Thoracic aorta (tissue), 2 donors: ENCODE data around the gene BDH1. TPM values are rescaled to one million over a fixed set of nuclear protein-coding genes. Genes with fewer than 3 reads are reported as not detected.

Experiments
- ATAC-seq: fragments of 150-250 bp; one replicate; pipeline ENCODE4 v1.8.0; 2017; ENCODE audit warnings: low read depth; ENCODE audit not compliant: insufficient number of reproducible peaks, low FRiP score
- DNase-seq: peaks from one replicate; pipeline ENCODE4 v3.0.0-alpha.2; 2020; ENCODE audit warnings: low spot score
- H3K27ac ChIP-seq, 2 donors: fragments of 200-600 bp; sonication (generic); 1 replicate in 1 of 2; 2 replicates in 1 of 2; pipeline ENCODE4 v1.5.1; 2016; ENCODE audit warnings: mild to moderate bottlenecking in 2 of 2, moderate library complexity in 2 of 2
- H3K27me3 ChIP-seq: fragments of 200-600 bp; sonication (generic); replicated peaks from 2 replicates; pipeline ENCODE4 v1.6.0; 2016; ENCODE audit warnings: mild to moderate bottlenecking; ENCODE audit not compliant: insufficient read depth
- H3K36me3 ChIP-seq: fragments of 200-600 bp; sonication (generic); one replicate; pipeline ENCODE4 v1.5.1; 2016
- H3K4me1 ChIP-seq, 2 donors: fragments of 200-600 bp; sonication (generic); 1 replicate in 1 of 2; 2 replicates in 1 of 2; pipeline versions ENCODE4 v1.5.1 to v1.6.0; 2016; ENCODE audit warnings: low read depth in 2 of 2, mild to moderate bottlenecking in 1 of 2; ENCODE audit not compliant: control insufficient read depth in 1 of 2
- H3K4me3 ChIP-seq: fragments of 200-600 bp; sonication (generic); 2 replicates; pipeline ENCODE4 v1.5.1; 2016; ENCODE audit warnings: mild to moderate bottlenecking
- H3K9me3 ChIP-seq: fragments of 200-600 bp; sonication (generic); 2 replicates; pipeline ENCODE4 v1.5.1; 2016
- total RNA-seq, 2 donors: library from RNA; depleted of rRNA; stranded (reverse); fragments of >200 nt; gene quantifications; one replicate each; pipeline versions ENCODE4 v1.1.0 to v1.2.3, GENCODE V29; 2016
- TF ChIP-seq, protein P1 (sequence below): fragments of 200-600 bp; sonication (generic); IDR thresholded peaks from one replicate; pipeline ENCODE4 v1.5.1; 2019; ENCODE audit warnings: antibody characterized with exemption

The BDH1 gene
- total RNA-seq, 2 donors from 2014 or later = 5.3 to 15.4 TPM

DNA sequence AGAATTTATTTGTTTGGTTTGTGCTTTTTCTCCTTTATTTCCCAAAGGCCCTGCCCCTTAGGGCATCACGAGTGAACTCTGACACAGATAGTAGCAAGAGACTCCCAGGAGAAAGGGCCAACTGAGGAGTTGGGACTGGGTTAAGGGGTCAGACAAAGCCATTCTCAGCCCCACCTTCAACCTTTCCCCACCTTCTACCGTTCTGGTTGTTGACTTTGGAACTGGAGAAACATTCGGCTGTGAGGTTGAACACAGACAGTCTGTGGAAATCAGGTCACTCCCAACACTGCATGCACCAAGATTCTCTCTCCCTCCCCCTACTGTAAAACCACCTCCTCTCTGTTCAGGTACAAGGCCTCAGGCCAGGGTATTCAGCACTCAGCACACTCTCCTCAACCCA is 3.9 kb upstream of the BDH1 start:
- H3K27me3 ChIP-seq = no peaks in the 10 kb centered on the region
- ATAC-seq = no peak
- no peak overlapping the region for H3K27ac ChIP-seq
- no peaks in the 10 kb centered on the region for H3K36me3 ChIP-seq
- no peak for DNase-seq
- TF ChIP-seq, protein P1, sequence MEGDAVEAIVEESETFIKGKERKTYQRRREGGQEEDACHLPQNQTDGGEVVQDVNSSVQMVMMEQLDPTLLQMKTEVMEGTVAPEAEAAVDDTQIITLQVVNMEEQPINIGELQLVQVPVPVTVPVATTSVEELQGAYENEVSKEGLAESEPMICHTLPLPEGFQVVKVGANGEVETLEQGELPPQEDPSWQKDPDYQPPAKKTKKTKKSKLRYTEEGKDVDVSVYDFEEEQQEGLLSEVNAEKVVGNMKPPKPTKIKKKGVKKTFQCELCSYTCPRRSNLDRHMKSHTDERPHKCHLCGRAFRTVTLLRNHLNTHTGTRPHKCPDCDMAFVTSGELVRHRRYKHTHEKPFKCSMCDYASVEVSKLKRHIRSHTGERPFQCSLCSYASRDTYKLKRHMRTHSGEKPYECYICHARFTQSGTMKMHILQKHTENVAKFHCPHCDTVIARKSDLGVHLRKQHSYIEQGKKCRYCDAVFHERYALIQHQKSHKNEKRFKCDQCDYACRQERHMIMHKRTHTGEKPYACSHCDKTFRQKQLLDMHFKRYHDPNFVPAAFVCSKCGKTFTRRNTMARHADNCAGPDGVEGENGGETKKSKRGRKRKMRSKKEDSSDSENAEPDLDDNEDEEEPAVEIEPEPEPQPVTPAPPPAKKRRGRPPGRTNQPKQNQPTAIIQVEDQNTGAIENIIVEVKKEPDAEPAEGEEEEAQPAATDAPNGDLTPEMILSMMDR = no peak
- H3K4me1 ChIP-seq = peaks cover 5 to 10% of the 10 kb centered on the region in 2 donors
- no peak overlapping the region for H3K4me3 ChIP-seq
- no peaks in the 10 kb centered on the region for H3K9me3 ChIP-seq

DNA sequence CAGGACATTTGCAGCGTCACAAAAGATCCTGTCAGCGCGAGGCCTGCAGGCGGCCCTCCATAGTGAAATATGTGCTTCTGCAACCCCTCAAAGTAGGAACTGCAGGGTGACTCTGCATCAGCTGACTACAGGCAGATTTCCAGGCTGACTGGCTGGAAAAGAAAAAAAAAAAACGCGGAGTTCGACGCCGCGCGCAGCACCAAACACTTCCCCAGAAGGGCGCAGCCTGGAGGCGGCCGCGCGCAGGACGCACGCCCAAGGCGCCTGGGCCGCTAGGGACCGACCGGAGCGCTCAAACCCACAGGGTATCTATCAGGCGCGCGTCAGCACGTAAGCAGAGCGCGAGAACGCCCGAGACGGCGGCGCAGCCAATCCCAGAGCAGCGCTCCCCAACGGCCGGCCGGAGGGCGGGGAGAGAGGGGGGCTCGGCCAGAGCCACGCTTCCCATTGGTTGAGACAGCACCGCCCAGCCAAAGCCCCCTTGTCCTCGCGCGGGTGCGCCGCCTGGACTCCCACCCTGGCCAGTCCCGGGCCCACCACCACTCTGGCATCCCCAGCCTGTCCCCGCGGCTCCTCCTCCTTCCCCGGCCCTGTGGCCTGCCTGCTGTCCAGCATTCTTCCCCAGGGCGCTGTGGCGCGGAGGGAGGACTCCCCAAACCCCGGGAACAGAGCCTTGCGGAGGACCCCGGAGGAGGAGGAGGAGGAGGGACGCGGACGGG is 1.0 kb downstream of the BDH1 start:
- peak; percentile 95 for ATAC-seq
- DNase-seq = peak; percentile 68
- H3K4me3 ChIP-seq = peak overlapping the region; percentile 87
- TF ChIP-seq, protein P1 = peak; percentile 46
- H3K27ac ChIP-seq = peak overlapping the region; percentile 84 to 96
- peaks cover 8 to 23% of the 10 kb centered on the region in 2 donors for H3K4me1 ChIP-seq
- H3K9me3 ChIP-seq = no peaks in the 10 kb centered on the region
- H3K27me3 ChIP-seq = no peaks in the 10 kb centered on the region
- no peaks in the 10 kb centered on the region for H3K36me3 ChIP-seq

DNA sequence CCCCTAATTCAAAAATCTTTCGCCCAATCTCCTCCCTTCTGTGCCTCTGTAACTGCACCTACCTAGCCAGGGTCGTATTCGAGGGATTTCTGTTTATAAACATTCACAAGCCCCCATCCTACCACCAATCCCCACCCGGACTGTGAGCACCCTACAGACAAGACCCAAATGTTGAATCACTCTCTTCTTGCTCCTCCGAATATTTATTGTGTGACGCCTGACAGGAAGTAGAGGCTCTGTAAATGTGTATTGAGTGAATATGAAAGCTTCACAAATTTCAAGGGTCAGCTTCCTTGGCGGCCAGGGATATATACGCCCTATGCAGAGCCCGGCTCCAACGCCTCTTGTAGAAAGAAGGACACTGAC is 1.6 kb downstream of the BDH1 start:
- peaks cover 8 to 28% of the 10 kb centered on the region in 2 donors for H3K4me1 ChIP-seq
- peak overlapping the region; percentile 87 for H3K4me3 ChIP-seq
- no peaks in the 10 kb centered on the region for H3K27me3 ChIP-seq
- TF ChIP-seq, protein P1 = no peak
- ATAC-seq (no peak), DNase-seq (no peak)
- H3K9me3 ChIP-seq = no peaks in the 10 kb centered on the region
- peak overlapping the region; percentile 84 to 96 for H3K27ac ChIP-seq
- H3K36me3 ChIP-seq = no peaks in the 10 kb centered on the region

DNA sequence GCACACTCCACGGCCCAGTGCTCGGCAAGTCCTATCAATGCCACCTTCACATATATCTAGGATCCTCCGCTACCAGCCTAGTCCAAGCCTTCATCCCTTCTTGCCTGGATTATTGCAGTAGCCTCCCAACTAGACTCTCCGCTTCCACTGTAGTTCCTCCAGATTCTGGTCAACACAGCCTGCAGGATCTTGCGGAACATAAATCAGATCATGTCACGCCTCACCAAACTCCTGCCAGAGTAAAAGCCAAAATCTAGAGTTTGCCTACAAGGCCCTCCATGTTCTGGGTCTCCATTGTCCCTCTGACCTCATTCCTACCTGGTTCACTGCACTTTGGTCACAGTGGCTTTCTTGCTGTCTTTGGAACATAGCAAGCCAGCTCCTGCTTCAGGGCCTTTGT is 3.6 kb downstream of the BDH1 start:
- peaks cover 8 to 29% of the 10 kb centered on the region in 2 donors for H3K4me1 ChIP-seq
- no peak for ATAC-seq

DNA sequence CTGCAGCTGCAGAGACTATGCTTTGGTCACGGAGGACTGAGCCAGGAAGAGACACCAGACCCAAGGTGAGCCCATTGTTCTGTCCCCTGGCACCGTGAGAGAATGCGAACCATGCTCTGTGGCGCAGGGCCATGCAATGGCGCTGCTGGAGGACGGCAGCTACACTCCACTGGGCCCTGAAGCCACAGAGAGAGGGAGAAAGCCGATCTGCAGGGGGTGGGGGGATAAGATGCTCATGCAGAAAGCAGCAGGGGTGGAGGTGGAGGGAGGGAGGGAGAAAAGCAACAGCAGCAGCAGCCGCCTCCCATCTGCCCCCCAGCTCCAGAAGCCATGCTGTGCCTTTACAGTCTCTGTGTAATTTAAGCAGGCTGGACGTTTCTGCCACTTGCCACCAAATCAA is 5.3 kb downstream of the BDH1 start:
- TF ChIP-seq, protein P1 = no peak
- Histone ChIP-seq H3K27ac (no peak overlapping the region), H3K27me3 (no peaks in the 10 kb centered on the region), H3K36me3 (no peaks in the 10 kb centered on the region), H3K4me3 (no peak overlapping the region), H3K9me3 (no peaks in the 10 kb centered on the region), H3K4me1 (peaks cover 3 to 20% of the 10 kb centered on the region in 2 donors)
- no peak for ATAC-seq
- DNase-seq = no peak

More for the DNA sequence above, 3.6 kb downstream of the BDH1 start:
- Histone ChIP-seq H3K4me3 (no peak overlapping the region), H3K27ac (no peak overlapping the region), H3K9me3 (no peaks in the 10 kb centered on the region), H3K27me3 (no peaks in the 10 kb centered on the region), H3K36me3 (no peaks in the 10 kb centered on the region)
- no peak for DNase-seq
- TF ChIP-seq, protein P1 = no peak
